ENCODE measurements around the gene PLSCR3. TPM values are rescaled to one million over a fixed set of nuclear protein-coding genes. Genes with fewer than 3 reads are reported as not detected.

PLSCR3 gene
- total RNA-seq, 1 donor from 2014 or later, result 68.4 TPM

DNA sequence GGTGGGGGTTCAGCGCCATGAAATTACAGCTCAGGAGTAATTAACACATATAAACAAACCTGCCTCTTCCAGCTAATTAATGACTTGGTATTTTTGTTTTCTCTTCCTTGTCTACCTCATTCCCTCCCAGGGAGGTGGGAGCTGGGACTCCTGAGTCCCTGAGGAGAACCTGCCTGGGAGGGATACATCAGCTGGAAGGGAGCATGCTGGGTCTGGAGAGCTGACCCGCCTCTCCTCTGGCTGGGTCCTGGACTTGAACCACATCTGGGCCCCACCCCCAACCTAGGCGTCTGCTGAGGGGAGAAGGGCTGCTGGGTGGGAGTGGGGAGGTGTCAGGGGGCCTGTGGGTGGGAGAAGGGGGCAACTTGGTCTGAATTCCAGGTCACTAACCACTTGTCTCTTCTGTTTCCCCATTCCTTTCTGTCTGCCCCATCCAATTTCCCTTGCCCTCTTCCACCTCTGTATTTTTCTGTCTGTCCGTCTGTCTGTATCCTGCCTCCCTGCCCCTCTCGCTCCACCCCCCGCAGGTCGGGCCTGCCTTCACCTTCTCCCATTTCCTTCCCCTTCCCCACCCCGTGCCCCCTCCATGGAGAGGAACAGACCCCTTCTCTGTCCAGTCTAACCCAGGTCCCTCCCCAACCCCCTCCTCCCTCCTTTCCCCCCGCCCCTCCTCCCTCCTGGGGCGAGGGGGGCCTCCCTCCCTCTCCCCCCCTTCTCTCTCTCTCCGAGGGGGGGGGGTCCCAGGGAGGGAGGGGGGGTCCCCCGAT lies 13.3 kb upstream of the PLSCR3 start, which contains the start of gene NLGN2:
Gene NLGN2 (plus strand): TSS at position 361 of the 767 bp plus-strand sequence. CDS start 411 bp downstream, outside the sequence.
- Mint-ChIP-seq H3K27ac (no peak within 1 kb of the TSS), H3K36me3 (peaks cover 18% of the 10 kb centered on the region), H3K27me3 (ENCODE audit: low read depth) (no peaks in the 10 kb centered on the region), H3K9me3 (no peaks in the 10 kb centered on the region), H3K4me1 (peaks cover 26% of the 10 kb centered on the region), H3K4me3 (peak within 1 kb of the TSS; percentile 38)
- DNase-seq (ENCODE audit: low spot score in 2 of 2, unreplicated experiment in 2 of 2), result no peak
- TF ChIP-seq CTCF (IDR thresholded peaks at IDR 0.05; ENCODE audit: unreplicated experiment), result no peak

GRCh38 chr17:7407082-7407481 lies 12.8 kb upstream of the PLSCR3 start:
- Mint-ChIP-seq H3K27me3 (ENCODE audit: low read depth) (no peaks in the 10 kb centered on the region), H3K4me1 (peaks cover 23% of the 10 kb centered on the region), H3K9me3 (no peaks in the 10 kb centered on the region), H3K4me3 (peak overlapping the region; percentile 30), H3K27ac (no peak overlapping the region), H3K36me3 (peaks cover 18% of the 10 kb centered on the region)
- DNase-seq (ENCODE audit: low spot score in 2 of 2, unreplicated experiment in 2 of 2), result no peak
- TF ChIP-seq CTCF (IDR thresholded peaks at IDR 0.05; ENCODE audit: unreplicated experiment), result no peak

DNA sequence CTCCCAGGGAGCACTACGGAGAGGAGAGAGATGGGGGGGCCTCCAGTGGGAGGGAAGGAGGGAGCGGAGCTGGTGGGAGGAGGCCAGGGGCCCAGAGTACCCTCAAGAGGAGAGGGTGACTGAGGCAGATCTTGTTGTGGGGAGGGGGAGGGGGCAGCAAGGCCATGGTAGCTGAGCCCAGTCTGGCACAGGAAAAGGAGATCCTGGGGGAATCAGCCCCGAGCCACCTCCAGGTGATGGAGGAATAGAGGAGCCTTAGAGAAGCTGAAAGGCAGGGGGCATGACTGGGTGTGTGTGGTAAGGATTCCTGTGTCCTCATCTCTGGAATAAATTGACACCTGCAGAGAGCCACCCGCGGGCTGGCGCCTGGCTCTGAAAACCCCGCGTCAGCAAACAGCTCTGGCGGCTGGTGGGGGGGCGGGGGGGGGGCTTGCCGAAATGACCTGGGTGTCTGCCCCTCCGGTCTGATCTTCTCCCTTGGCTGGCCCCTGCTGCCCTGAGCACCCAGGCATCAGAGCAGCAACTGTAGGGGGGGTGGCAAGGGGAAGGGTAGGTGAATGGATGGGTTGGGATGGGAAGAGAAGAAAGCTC lies 12.0 kb upstream of the PLSCR3 start:
- no peak for TF ChIP-seq CTCF (IDR thresholded peaks at IDR 0.05; ENCODE audit: unreplicated experiment)
- no peak for DNase-seq (ENCODE audit: low spot score in 2 of 2, unreplicated experiment in 2 of 2)
- peaks cover 22% of the 10 kb centered on the region for H3K36me3 Mint-ChIP-seq
- H3K9me3 Mint-ChIP-seq, result no peaks in the 10 kb centered on the region
- peaks cover 23% of the 10 kb centered on the region for H3K4me1 Mint-ChIP-seq
- H3K4me3 Mint-ChIP-seq, result peak overlapping the region; percentile 73
- peak overlapping the region; percentile 82 for H3K27ac Mint-ChIP-seq
- H3K27me3 Mint-ChIP-seq (ENCODE audit: low read depth), result no peaks in the 10 kb centered on the region

- peak overlapping the region; percentile 84 for H3K27ac Mint-ChIP-seq
- H3K9me3 Mint-ChIP-seq, result no peaks in the 10 kb centered on the region
- no peak for DNase-seq (ENCODE audit: low spot score in 2 of 2, unreplicated experiment in 2 of 2)
- peak overlapping the region; percentile 80 for H3K4me3 Mint-ChIP-seq
- no peak for TF ChIP-seq CTCF (IDR thresholded peaks at IDR 0.05; ENCODE audit: unreplicated experiment)
- H3K27me3 Mint-ChIP-seq (ENCODE audit: low read depth), result no peaks in the 10 kb centered on the region
- peaks cover 23% of the 10 kb centered on the region for H3K4me1 Mint-ChIP-seq
- peaks cover 19% of the 10 kb centered on the region for H3K36me3 Mint-ChIP-seq
Observed at GRCh38 chr17:7405350-7406234, 11.3 kb upstream of the PLSCR3 start.

GRCh38 chr17:7404737-7405349 lies 10.5 kb upstream of the PLSCR3 start:
- no peak for TF ChIP-seq CTCF (IDR thresholded peaks at IDR 0.05; ENCODE audit: unreplicated experiment)
- H3K27ac Mint-ChIP-seq, result peak overlapping the region; percentile 91
- H3K36me3 Mint-ChIP-seq, result peaks cover 13% of the 10 kb centered on the region
- no peaks in the 10 kb centered on the region for H3K9me3 Mint-ChIP-seq
- peaks cover 23% of the 10 kb centered on the region for H3K4me1 Mint-ChIP-seq
- H3K4me3 Mint-ChIP-seq, result peak overlapping the region; percentile 87
- H3K27me3 Mint-ChIP-seq (ENCODE audit: low read depth), result no peaks in the 10 kb centered on the region
- DNase-seq (ENCODE audit: low spot score in 2 of 2, unreplicated experiment in 2 of 2), result no peak
